ENCODE data around the gene THEMIS2.

THEMIS2 gene

DNA sequence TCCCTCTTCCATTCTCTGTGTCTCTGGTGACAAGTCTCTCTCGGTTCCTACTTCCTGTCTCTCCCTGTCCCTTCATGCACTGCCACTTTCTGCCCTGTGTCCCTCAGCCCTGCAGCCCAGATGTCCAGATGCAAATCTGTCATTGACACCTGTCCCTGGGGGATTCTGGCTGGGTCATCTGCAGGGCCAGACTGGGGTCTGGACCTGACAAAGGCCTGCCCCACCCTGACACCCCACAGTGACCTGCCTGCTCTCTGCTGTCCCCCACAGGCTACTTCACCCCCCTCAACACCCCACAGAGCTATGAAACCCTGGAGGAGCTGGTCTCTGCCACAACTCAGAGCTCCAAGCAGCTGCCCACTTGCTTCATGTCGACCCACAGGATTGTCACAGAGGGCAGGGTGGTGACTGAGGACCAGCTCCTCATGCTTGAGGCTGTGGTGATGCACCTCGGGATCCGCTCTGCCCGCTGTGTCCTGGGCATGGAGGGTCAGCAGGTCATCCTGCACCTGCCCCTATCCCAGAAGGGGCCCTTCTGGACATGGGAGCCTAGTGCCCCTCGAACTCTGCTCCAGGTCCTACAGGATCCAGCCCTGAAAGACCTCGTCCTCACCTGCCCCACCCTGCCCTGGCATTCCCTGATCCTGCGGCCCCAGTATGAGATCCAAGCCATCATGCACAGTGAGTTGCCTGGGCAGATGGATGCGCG is 7.2 kb downstream of the THEMIS2 start:
- TF ChIP-seq POLR2A (IDR thresholded peaks at IDR 0.05; ENCODE audit: extremely low read depth, insufficient read length) (no peak), MYC (IDR thresholded peaks at IDR 0.05; ENCODE audit: low read depth, low read length) (no peak)
- TF ChIP-seq, protein P1, sequence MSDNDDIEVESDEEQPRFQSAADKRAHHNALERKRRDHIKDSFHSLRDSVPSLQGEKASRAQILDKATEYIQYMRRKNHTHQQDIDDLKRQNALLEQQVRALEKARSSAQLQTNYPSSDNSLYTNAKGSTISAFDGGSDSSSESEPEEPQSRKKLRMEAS (IDR thresholded peaks at IDR 0.05; ENCODE audit: low read depth, low read length): no peak
- TF ChIP-seq, protein P2, sequence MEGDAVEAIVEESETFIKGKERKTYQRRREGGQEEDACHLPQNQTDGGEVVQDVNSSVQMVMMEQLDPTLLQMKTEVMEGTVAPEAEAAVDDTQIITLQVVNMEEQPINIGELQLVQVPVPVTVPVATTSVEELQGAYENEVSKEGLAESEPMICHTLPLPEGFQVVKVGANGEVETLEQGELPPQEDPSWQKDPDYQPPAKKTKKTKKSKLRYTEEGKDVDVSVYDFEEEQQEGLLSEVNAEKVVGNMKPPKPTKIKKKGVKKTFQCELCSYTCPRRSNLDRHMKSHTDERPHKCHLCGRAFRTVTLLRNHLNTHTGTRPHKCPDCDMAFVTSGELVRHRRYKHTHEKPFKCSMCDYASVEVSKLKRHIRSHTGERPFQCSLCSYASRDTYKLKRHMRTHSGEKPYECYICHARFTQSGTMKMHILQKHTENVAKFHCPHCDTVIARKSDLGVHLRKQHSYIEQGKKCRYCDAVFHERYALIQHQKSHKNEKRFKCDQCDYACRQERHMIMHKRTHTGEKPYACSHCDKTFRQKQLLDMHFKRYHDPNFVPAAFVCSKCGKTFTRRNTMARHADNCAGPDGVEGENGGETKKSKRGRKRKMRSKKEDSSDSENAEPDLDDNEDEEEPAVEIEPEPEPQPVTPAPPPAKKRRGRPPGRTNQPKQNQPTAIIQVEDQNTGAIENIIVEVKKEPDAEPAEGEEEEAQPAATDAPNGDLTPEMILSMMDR (IDR thresholded peaks at IDR 0.05; ENCODE audit: low read depth, low read length): no peak
- no peak overlapping the region for H3K4me3 ChIP-seq (ENCODE audit: low read depth, low read length)
- no peak for DNase-seq (ENCODE audit: low read depth)

GRCh38 chr1:27882543-27882903 is 10.2 kb downstream of the THEMIS2 start:
- H3K4me3 ChIP-seq (ENCODE audit: low read depth, low read length): no peak overlapping the region
- no peak for DNase-seq (ENCODE audit: low read depth)
- TF ChIP-seq POLR2A (IDR thresholded peaks at IDR 0.05; ENCODE audit: extremely low read depth, insufficient read length) (no peak), MYC (IDR thresholded peaks at IDR 0.05; ENCODE audit: low read depth, low read length) (no peak)
- TF ChIP-seq, protein P2 (IDR thresholded peaks at IDR 0.05; ENCODE audit: low read depth, low read length): no peak
- TF ChIP-seq, protein P1 (IDR thresholded peaks at IDR 0.05; ENCODE audit: low read depth, low read length): no peak

DNA sequence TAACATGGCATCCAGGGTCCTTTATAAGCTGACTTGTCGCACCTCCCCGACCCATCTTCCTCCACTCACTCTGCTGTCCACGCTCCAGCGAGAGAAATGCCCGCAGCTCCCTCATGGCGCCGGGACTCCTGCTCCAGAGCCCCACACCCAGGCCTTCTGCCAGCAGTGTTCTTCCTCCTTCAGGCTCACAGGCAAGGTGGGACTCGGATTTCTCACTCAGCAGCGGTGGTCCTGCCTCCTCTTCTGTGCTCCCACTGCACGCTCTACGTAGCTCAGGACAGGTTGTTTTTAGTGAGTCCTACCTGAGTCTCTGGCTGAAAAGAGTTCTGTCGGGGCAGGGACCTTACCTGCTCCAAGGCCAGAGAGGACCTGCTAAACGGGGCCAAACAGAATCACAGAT is 11.2 kb downstream of the THEMIS2 start:
- no peak for DNase-seq (ENCODE audit: low read depth)
- TF ChIP-seq, protein P2 (IDR thresholded peaks at IDR 0.05; ENCODE audit: low read depth, low read length): no peak
- TF ChIP-seq POLR2A (IDR thresholded peaks at IDR 0.05; ENCODE audit: extremely low read depth, insufficient read length) (no peak), MYC (IDR thresholded peaks at IDR 0.05; ENCODE audit: low read depth, low read length) (no peak)
- TF ChIP-seq, protein P1 (IDR thresholded peaks at IDR 0.05; ENCODE audit: low read depth, low read length): no peak
- no peak overlapping the region for H3K4me3 ChIP-seq (ENCODE audit: low read depth, low read length)

DNA sequence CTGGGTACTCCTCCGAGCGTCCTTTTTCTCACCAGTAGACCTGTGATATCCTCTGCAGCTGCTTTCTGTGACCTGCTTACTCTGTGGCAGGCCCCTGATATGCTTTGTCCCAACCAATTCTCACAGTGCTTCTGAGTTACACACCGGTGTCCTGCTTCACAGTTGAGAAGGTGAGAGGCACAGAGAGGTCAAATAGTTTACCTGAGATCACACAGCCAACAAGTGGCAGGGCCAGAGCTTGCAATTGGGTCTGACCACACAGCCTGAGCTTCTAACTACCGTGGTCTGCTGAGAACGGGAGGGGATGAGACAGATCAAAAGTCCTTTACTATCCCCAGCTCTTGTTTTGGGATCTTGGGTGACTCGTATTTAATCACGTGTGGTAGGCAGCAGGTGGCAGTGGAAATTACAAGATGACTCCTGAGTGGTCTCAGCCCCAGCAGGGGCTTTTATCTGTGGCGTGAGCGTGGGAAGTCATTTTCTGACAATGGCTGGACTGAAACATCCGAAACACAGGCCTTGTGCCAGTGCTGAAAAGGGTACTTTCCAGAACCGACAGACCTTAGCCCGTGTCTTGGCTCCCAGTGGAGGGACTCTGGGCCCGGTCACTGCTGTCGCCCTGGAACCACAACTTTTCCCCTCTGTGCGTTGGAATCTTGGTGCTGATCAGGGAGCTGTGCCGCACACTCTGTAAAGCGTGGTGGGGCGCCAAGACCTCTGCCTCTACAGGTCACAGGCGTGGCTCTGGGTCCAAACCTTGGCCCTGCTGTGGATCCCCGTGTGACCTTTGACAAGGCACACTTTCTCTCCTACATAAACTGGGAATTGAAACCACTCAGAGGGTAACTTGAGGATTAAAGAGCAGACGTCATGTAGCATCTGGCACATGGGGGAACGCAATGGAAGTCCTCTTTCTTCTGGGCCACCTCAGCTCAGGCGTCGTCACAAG is 11.9 kb downstream of the THEMIS2 start:
- TF ChIP-seq MYC (IDR thresholded peaks at IDR 0.05; ENCODE audit: low read depth, low read length) (no peak; the same call in 1 of the 2 replicates), POLR2A (IDR thresholded peaks at IDR 0.05; ENCODE audit: extremely low read depth, insufficient read length) (no peak)
- TF ChIP-seq, protein P1 (IDR thresholded peaks at IDR 0.05; ENCODE audit: low read depth, low read length): no peak; the same call in 1 of the 2 replicates
- TF ChIP-seq, protein P2 (IDR thresholded peaks at IDR 0.05; ENCODE audit: low read depth, low read length): no peak
- peak; percentile 51 for DNase-seq (ENCODE audit: low read depth)

DNA sequence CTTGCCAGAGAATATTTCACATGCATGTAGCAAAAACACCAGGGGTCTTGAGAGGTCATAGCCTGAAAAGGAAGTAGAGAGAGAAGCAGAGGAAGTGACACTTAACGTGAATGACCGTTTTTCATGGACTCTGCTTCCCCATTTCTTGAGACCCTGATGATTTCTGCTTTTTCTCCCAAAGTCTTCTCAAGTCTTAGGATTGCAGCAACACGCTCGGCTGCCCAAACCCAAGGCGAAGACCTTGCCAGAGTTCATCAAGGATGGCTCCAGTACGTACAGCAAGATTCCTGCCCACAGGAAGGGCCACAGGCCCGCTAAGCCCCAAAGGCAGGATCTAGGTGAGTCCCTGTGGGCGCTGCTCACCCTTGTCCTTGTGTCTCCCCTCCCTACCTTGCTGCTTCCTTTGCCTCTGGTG is 12.8 kb downstream of the THEMIS2 start:
- TF ChIP-seq MYC (IDR thresholded peaks at IDR 0.05; ENCODE audit: low read depth, low read length): no peak
- TF ChIP-seq, protein P2 (IDR thresholded peaks at IDR 0.05; ENCODE audit: low read depth, low read length): no peak
- TF ChIP-seq, protein P1 (IDR thresholded peaks at IDR 0.05; ENCODE audit: low read depth, low read length): no peak
- TF ChIP-seq POLR2A (IDR thresholded peaks at IDR 0.05; ENCODE audit: extremely low read depth, insufficient read length): no peak
- H3K4me3 ChIP-seq (ENCODE audit: low read depth, low read length): peak overlapping the region; percentile 68
- DNase-seq (ENCODE audit: low read depth): peak; percentile 91

More for the DNA sequence above, 11.9 kb downstream of the THEMIS2 start:
- peak overlapping the region; percentile 68 for H3K4me3 ChIP-seq (ENCODE audit: low read depth, low read length)

Data from NB4 (cell line).